Brain microvascular endothelial cell (primary cell): ENCODE data around the gene SFRP2.

ENCODE experiments used
- DNase-seq: peaks from one replicate; pipeline ENCODE4 v3.0.0-alpha.2; 2020
- H3K27ac ChIP-seq: fragments of 250-450 bp; sonication (Bioruptor Pico); 2 replicates; pipeline ENCODE4 v1.5.1; 2020; ENCODE audit warnings: mild to moderate bottlenecking, moderate library complexity
- H3K27me3 ChIP-seq: fragments of 250-450 bp; sonication (Bioruptor Pico); replicated peaks from 2 replicates; pipeline ENCODE4 v1.5.1; 2020; ENCODE audit warnings: mild to moderate bottlenecking
- H3K36me3 ChIP-seq: fragments of 250-450 bp; sonication (Bioruptor Pico); replicated peaks from 2 replicates; pipeline ENCODE4 v1.5.1; 2020; ENCODE audit warnings: mild to moderate bottlenecking
- H3K4me3 ChIP-seq: 2 replicates; pipeline ENCODE4 v1.5.1; 2011; ENCODE audit warnings: low read depth, mild to moderate bottlenecking, control low read depth, low read length, moderate library complexity
- in situ Hi-C: cut with HindIII; loops from 2 replicates; pipeline ENCODE4 v1.10.0; 2017; ENCODE audit warnings: low sequenced_read_pairs, low pct_ligation_motif_present
- TF ChIP-seq, protein P1 (sequence below): IDR thresholded peaks from 2 replicates; pipeline ENCODE4 v1.5.1; 2011; ENCODE audit warnings: low read depth, mild to moderate bottlenecking, moderate library complexity, low read length, control low read depth, inconsistent platforms; ENCODE audit errors: missing control alignments

Gene SFRP2

GRCh38 chr4:153758136-153758535 lies 30.7 kb downstream of the SFRP2 start:
- no peak overlapping the region for H3K4me3 ChIP-seq
- DNase-seq = no peak
- in situ Hi-C loops = no loop called here
- TF ChIP-seq, protein P1, sequence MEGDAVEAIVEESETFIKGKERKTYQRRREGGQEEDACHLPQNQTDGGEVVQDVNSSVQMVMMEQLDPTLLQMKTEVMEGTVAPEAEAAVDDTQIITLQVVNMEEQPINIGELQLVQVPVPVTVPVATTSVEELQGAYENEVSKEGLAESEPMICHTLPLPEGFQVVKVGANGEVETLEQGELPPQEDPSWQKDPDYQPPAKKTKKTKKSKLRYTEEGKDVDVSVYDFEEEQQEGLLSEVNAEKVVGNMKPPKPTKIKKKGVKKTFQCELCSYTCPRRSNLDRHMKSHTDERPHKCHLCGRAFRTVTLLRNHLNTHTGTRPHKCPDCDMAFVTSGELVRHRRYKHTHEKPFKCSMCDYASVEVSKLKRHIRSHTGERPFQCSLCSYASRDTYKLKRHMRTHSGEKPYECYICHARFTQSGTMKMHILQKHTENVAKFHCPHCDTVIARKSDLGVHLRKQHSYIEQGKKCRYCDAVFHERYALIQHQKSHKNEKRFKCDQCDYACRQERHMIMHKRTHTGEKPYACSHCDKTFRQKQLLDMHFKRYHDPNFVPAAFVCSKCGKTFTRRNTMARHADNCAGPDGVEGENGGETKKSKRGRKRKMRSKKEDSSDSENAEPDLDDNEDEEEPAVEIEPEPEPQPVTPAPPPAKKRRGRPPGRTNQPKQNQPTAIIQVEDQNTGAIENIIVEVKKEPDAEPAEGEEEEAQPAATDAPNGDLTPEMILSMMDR = no peak
- no peaks in the 10 kb centered on the region for H3K36me3 ChIP-seq
- no peak overlapping the region for H3K27ac ChIP-seq
- no peaks in the 10 kb centered on the region for H3K27me3 ChIP-seq

GRCh38 chr4:153757407-153757806 lies 31.5 kb downstream of the SFRP2 start:
- no peak for DNase-seq

GRCh38 chr4:153755186-153755585 lies 33.7 kb downstream of the SFRP2 start:
- Histone ChIP-seq H3K36me3 (no peaks in the 10 kb centered on the region), H3K27me3 (no peaks in the 10 kb centered on the region), H3K27ac (no peak overlapping the region), H3K4me3 (no peak overlapping the region)
- in situ Hi-C loops = no loop called here
- no peak for DNase-seq
- TF ChIP-seq, protein P1 = no peak

More at GRCh38 chr4:153757407-153757806, 31.5 kb downstream of the SFRP2 start:
- Histone ChIP-seq H3K27ac (no peak overlapping the region), H3K27me3 (no peaks in the 10 kb centered on the region), H3K36me3 (no peaks in the 10 kb centered on the region), H3K4me3 (no peak overlapping the region)
- TF ChIP-seq, protein P1 = no peak
- in situ Hi-C loops = no loop called here

- in situ Hi-C loops = no loop called here
- TF ChIP-seq, protein P1 = peak; percentile 89
- peak; percentile 78 for DNase-seq
Observed at GRCh38 chr4:153750197-153750817, 38.6 kb downstream of the SFRP2 start.

GRCh38 chr4:153748378-153748777 lies 40.5 kb downstream of the SFRP2 start:
- no peaks in the 10 kb centered on the region for H3K36me3 ChIP-seq
- no peak overlapping the region for H3K4me3 ChIP-seq
- in situ Hi-C loops = no loop called here
- no peaks in the 10 kb centered on the region for H3K27me3 ChIP-seq
- DNase-seq = peak; percentile 87
- TF ChIP-seq, protein P1 = no peak
- H3K27ac ChIP-seq = no peak overlapping the region

More at GRCh38 chr4:153750197-153750817, 38.6 kb downstream of the SFRP2 start:
- no peak overlapping the region for H3K4me3 ChIP-seq
- no peaks in the 10 kb centered on the region for H3K36me3 ChIP-seq
- H3K27ac ChIP-seq = no peak overlapping the region
- H3K27me3 ChIP-seq = no peaks in the 10 kb centered on the region
